DMS153 treated with DMSO at 0.1 percent for 48 hours (cell line): ENCODE data around the gene POLR3E.

Source experiments
- DNase-seq: peaks from one replicate; lab custom pipeline; 2025; ENCODE audit not compliant: unreplicated experiment; lab: John Stamatoyannopoulos, UW

Gene POLR3E

GRCh38 chr16:22316411-22316811, 19.2 kb downstream of the POLR3E start:
- DNase-seq, result no peak

- DNase-seq, result no peak
Measured at GRCh38 chr16:22317001-22317530, 19.9 kb downstream of the POLR3E start.

GRCh38 chr16:22317625-22318024, 20.4 kb downstream of the POLR3E start:
- no peak for DNase-seq

GRCh38 chr16:22318690-22319358, 21.6 kb downstream of the POLR3E start:
- DNase-seq, result no peak

GRCh38 chr16:22320572-22321339, 23.5 kb downstream of the POLR3E start:
- DNase-seq, result no peak

- peak; percentile 80 for DNase-seq
Measured at GRCh38 chr16:22321340-22322001, 24.3 kb downstream of the POLR3E start.

- DNase-seq, result no peak
Measured at GRCh38 chr16:22322021-22322471, 24.8 kb downstream of the POLR3E start.

GRCh38 chr16:22322741-22323140, 25.5 kb downstream of the POLR3E start:
- no peak for DNase-seq

GRCh38 chr16:22323173-22323958, 26.2 kb downstream of the POLR3E start:
- DNase-seq, result no peak

GRCh38 chr16:22323959-22324786, 27.0 kb downstream of the POLR3E start:
- DNase-seq, result no peak

- no peak for DNase-seq
Measured at GRCh38 chr16:22324787-22325597, 27.8 kb downstream of the POLR3E start.

GRCh38 chr16:22325598-22326368, 28.6 kb downstream of the POLR3E start:
- DNase-seq, result no peak

- DNase-seq, result no peak
Measured at GRCh38 chr16:22326369-22326652, 29.1 kb downstream of the POLR3E start.

GRCh38 chr16:22326771-22327445, 29.7 kb downstream of the POLR3E start:
- no peak for DNase-seq

- no peak for DNase-seq
Measured at GRCh38 chr16:22327446-22327775, 30.2 kb downstream of the POLR3E start.

GRCh38 chr16:22328081-22328725, 31.0 kb downstream of the POLR3E start:
- no peak for DNase-seq

- no peak for DNase-seq
Measured at GRCh38 chr16:22329199-22329695, 32.0 kb downstream of the POLR3E start.

GRCh38 chr16:22330326-22330725, 33.1 kb downstream of the POLR3E start:
- no peak for DNase-seq
